Keratinocyte (primary cell): Measurements from ENCODE around the gene AZU1. TPM values are rescaled to one million over a fixed set of nuclear protein-coding genes. Genes with fewer than 3 reads are reported as not detected.
A peak's percentile ranks its signal among the peaks of the same experiment; 100 is the strongest.

Experiments used
- DNase-seq: peaks from one replicate; pipeline ENCODE4 v3.0.0-alpha.2; 2011; ENCODE audit warnings: low read depth, missing footprints, low spot score
- FAIRE-seq: peaks from 2 replicates; lab custom pipeline; 2011; peaks lifted over from hg19 to GRCh38; lab: Jason Lieb, UNC
- H2AFZ ChIP-seq: 2 replicates; pipeline ENCODE4 v1.6.0; 2012; ENCODE audit warnings: low read length, control low read depth, inconsistent platforms; ENCODE audit not compliant: control insufficient read depth
- H3K27ac ChIP-seq: 2 replicates; pipeline ENCODE4 v1.5.1; 2011; ENCODE audit warnings: low read length; ENCODE audit not compliant: control insufficient read depth, insufficient read depth
- H3K27me3 ChIP-seq: 3 replicates; pipeline ENCODE4 v1.6.0; 2011; ENCODE audit warnings: low read length; ENCODE audit not compliant: control insufficient read depth, insufficient read depth; ENCODE audit errors: extremely low read depth
- H3K36me3 ChIP-seq, 2 experiments: 2 replicates in 1 of 2; 3 replicates in 1 of 2; pipeline ENCODE4 v1.5.1; 2011; ENCODE audit warnings: low read length in 2 of 2, mild to moderate bottlenecking in 1 of 2; ENCODE audit not compliant: control insufficient read depth in 2 of 2, insufficient read depth in 2 of 2; ENCODE audit errors: extremely low read depth in 1 of 2
- H3K4me1 ChIP-seq: 3 replicates; pipeline ENCODE4 v1.5.1; 2011; ENCODE audit warnings: low read length; ENCODE audit not compliant: control insufficient read depth, insufficient read depth; ENCODE audit errors: extremely low read depth
- H3K4me2 ChIP-seq: 3 replicates; pipeline ENCODE4 v1.6.0; 2011; ENCODE audit warnings: low read depth, low read length; ENCODE audit not compliant: control insufficient read depth, insufficient read depth; ENCODE audit errors: extremely low read depth
- H3K4me3 ChIP-seq, 3 experiments: fragments of 200-600 bp in 1 of 3; sonication (generic) in 1 of 3; 2 replicates in 2 of 3; 3 replicates in 1 of 3; pipeline ENCODE4 v1.5.1; 2011 to 2016; ENCODE audit warnings: low read length in 3 of 3, mild to moderate bottlenecking in 3 of 3, control low read depth in 2 of 3, inconsistent platforms in 1 of 3, low read depth in 1 of 3, mixed read lengths in 1 of 3, mixed run types in 1 of 3, moderate library complexity in 1 of 3; ENCODE audit not compliant: control insufficient read depth in 2 of 3, insufficient read depth in 2 of 3; ENCODE audit errors: extremely low read depth in 1 of 3
- H3K79me2 ChIP-seq: 2 replicates; pipeline ENCODE4 v1.6.0; 2012; ENCODE audit warnings: low read length; ENCODE audit not compliant: control insufficient read depth, insufficient read depth
- H3K9ac ChIP-seq: 3 replicates; pipeline ENCODE4 v1.6.0; 2011; ENCODE audit warnings: low read length; ENCODE audit not compliant: control insufficient read depth, insufficient read depth; ENCODE audit errors: extremely low read depth
- H3K9me1 ChIP-seq: 3 replicates; pipeline ENCODE4 v1.6.0; 2011; ENCODE audit warnings: low read length; ENCODE audit not compliant: control insufficient read depth, insufficient read depth; ENCODE audit errors: extremely low read depth
- H3K9me3 ChIP-seq: 2 replicates; pipeline ENCODE4 v1.5.1; 2012; ENCODE audit warnings: low read depth, low read length; ENCODE audit not compliant: control insufficient read depth
- H4K20me1 ChIP-seq: 3 replicates; pipeline ENCODE4 v1.6.0; 2011; ENCODE audit warnings: low read length; ENCODE audit not compliant: control insufficient read depth, insufficient read depth; ENCODE audit errors: extremely low read depth
- EZH2 ChIP-seq: IDR thresholded peaks from one replicate; pipeline ENCODE4 v1.6.1; 2012; ENCODE audit warnings: inconsistent platforms, mild to moderate bottlenecking, low read length, moderate library complexity
- dilution Hi-C: fragments of 300-500 bp; cut with MboI; formaldehyde crosslinking; loops from one replicate; pipeline ENCODE4 v1.7.0; 2020; ENCODE audit warnings: low sequenced_read_pairs; ENCODE audit not compliant: extremely low pct_ligation_motif_present
- polyA plus RNA-seq, 5 experiments: library from polyadenylated mRNA; depleted of rRNA in 3 of 5; stranded (reverse) in 3 of 5; stranded (forward) in 1 of 5; unstranded in 1 of 5; fragments of >200 nt; gene quantifications; 1 replicate in 1 of 5; 2 replicates in 3 of 5; 3 replicates in 1 of 5; pipeline versions ENCODE4 v1.2.1 to v1.2.3, GENCODE V29; 2011 to 2012; ENCODE audit warnings: missing spikeins in 2 of 5, low read depth in 1 of 5, low replicate concordance in 1 of 5
- TF ChIP-seq, protein P1 (sequence below), 3 experiments: IDR thresholded peaks in 1 of 3; conservative IDR thresholded peaks in 1 of 3; optimal IDR thresholded peaks in 1 of 3; 2 replicates in 2 of 3; 3 replicates in 1 of 3; pipeline versions ENCODE3 to v1.5.1; 2011; ENCODE audit warnings: low read length in 3 of 3, mild to moderate bottlenecking in 3 of 3, moderate library complexity in 2 of 3, control low read depth in 1 of 3, inconsistent platforms in 1 of 3; ENCODE audit not compliant: insufficient read depth in 2 of 3; ENCODE audit errors: extremely low read depth in 1 of 3

The AZU1 gene
- polyA plus RNA-seq, 1 donor (not counting 4 experiments of a cell fraction or from before 2014, with no cell fraction given) = not detected

GRCh38 chr19:867301-867793 is 39.7 kb downstream of the AZU1 start:
- no peak overlapping the region for H3K4me3 ChIP-seq
- FAIRE-seq (peak; percentile 57), DNase-seq (no peak)
- no peak overlapping the region for H3K9ac ChIP-seq
- H3K27ac ChIP-seq = no peak overlapping the region
- H4K20me1 ChIP-seq = no peaks in the 10 kb centered on the region
- dilution Hi-C loops = no loop called here
- no peaks in the 10 kb centered on the region for H3K79me2 ChIP-seq
- H3K36me3 ChIP-seq = peaks cover 14 to 15% of the 10 kb centered on the region in 2 experiments
- H2AFZ ChIP-seq = no peak overlapping the region
- no peaks in the 10 kb centered on the region for H3K9me1 ChIP-seq
- no peak for TF ChIP-seq EZH2
- TF ChIP-seq, protein P1, sequence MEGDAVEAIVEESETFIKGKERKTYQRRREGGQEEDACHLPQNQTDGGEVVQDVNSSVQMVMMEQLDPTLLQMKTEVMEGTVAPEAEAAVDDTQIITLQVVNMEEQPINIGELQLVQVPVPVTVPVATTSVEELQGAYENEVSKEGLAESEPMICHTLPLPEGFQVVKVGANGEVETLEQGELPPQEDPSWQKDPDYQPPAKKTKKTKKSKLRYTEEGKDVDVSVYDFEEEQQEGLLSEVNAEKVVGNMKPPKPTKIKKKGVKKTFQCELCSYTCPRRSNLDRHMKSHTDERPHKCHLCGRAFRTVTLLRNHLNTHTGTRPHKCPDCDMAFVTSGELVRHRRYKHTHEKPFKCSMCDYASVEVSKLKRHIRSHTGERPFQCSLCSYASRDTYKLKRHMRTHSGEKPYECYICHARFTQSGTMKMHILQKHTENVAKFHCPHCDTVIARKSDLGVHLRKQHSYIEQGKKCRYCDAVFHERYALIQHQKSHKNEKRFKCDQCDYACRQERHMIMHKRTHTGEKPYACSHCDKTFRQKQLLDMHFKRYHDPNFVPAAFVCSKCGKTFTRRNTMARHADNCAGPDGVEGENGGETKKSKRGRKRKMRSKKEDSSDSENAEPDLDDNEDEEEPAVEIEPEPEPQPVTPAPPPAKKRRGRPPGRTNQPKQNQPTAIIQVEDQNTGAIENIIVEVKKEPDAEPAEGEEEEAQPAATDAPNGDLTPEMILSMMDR (optimal IDR thresholded peaks at IDR 0.05 in 1 of 3, IDR thresholded peaks at IDR 0.05 in 1 of 3, conservative IDR thresholded peaks at IDR 0.05 in 1 of 3; ENCODE audit: extremely low read depth in 1 of 3, insufficient read depth in 2 of 3, low read length in 3 of 3) = no peak
- no peaks in the 10 kb centered on the region for H3K27me3 ChIP-seq
- no peaks in the 10 kb centered on the region for H3K9me3 ChIP-seq
- H3K4me1 ChIP-seq = peaks cover 16% of the 10 kb centered on the region
- H3K4me2 ChIP-seq = no peak overlapping the region

DNA sequence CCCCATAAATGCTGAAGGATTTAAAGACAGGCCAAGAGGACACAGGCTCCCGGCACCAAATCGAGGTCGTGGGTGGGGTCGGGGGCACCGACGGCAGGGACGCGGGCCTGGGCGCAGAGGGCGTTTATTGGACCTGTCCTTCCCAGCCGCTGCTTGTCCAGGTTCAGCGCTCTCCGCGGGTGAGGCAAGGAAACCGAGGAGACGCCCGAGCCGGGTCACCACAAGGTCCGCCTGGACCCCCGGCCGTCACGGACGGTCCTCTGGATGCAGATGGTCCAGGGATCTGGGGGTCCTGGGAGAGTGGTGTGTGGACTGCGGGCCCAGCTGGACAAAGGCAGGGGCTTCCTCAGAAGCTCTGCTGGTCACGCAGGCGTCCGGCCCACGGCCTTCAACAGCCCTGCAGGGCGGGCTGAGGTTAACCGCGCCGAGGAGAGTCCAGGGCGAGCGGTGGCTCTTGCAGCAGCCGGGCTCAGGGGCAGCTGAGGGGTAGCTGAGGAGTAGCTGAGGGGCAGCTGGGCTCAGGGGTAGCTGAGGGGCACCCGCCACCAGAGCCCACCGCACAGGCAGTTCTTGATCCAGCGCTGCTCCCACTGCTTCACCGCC is 40.3 kb downstream of the AZU1 start:
- no peak for DNase-seq
- Histone ChIP-seq H3K36me3 (peaks cover 14 to 15% of the 10 kb centered on the region in 2 experiments), H3K4me3 (no peak overlapping the region), H3K9me3 (no peaks in the 10 kb centered on the region), H2AFZ (no peak overlapping the region), H3K9ac (no peak overlapping the region), H3K79me2 (no peaks in the 10 kb centered on the region), H3K27me3 (no peaks in the 10 kb centered on the region), H4K20me1 (no peaks in the 10 kb centered on the region), H3K9me1 (no peaks in the 10 kb centered on the region), H3K27ac (no peak overlapping the region), H3K4me2 (no peak overlapping the region), H3K4me1 (peaks cover 16% of the 10 kb centered on the region)
- no peak for FAIRE-seq
- TF ChIP-seq EZH2 = no peak
- TF ChIP-seq, protein P1 (optimal IDR thresholded peaks at IDR 0.05 in 1 of 3, IDR thresholded peaks at IDR 0.05 in 1 of 3, conservative IDR thresholded peaks at IDR 0.05 in 1 of 3; ENCODE audit: extremely low read depth in 1 of 3, insufficient read depth in 2 of 3, low read length in 3 of 3) = no peak
- dilution Hi-C loops = no loop called here
